Bronchial epithelial cell (primary cell): ENCODE data around the gene SYTL5. TPM values are rescaled to one million over a fixed set of nuclear protein-coding genes. Genes with fewer than 3 reads are reported as not detected.

Source experiments
- DNase-seq: peaks from one replicate; pipeline ENCODE4 v3.0.0-alpha.2; 2010; ENCODE audit warnings: low read depth
- FAIRE-seq: peaks from 2 replicates; lab custom pipeline; 2011; peaks lifted over from hg19 to GRCh38; lab: Jason Lieb, UNC
- H3K27me3 ChIP-seq: 2 replicates; pipeline ENCODE4 v1.5.1; 2011; ENCODE audit warnings: low read length; ENCODE audit not compliant: control insufficient read depth, insufficient read depth
- H3K36me3 ChIP-seq: 2 replicates; pipeline ENCODE4 v1.5.1; 2011; ENCODE audit warnings: low read length; ENCODE audit not compliant: control insufficient read depth, insufficient read depth
- H3K4me3 ChIP-seq: 2 replicates; pipeline ENCODE4 v1.5.1; 2011; ENCODE audit warnings: mild to moderate bottlenecking, low read depth, low read length, control low read depth
- CTCF ChIP-seq: IDR thresholded peaks from 2 replicates; pipeline ENCODE4 v1.5.1; 2011; ENCODE audit warnings: mild to moderate bottlenecking, moderate library complexity, low read length, control low read depth, inconsistent platforms; ENCODE audit not compliant: insufficient read depth, severe bottlenecking
- total RNA-seq: library from RNA; depleted of rRNA; stranded (reverse); fragments of >200 nt; gene quantifications from 2 replicates; pipeline ENCODE4 v1.2.1, GENCODE V29; 2014

The SYTL5 gene
- total RNA-seq, 1 donor from 2014 or later, result 1.3 TPM

DNA sequence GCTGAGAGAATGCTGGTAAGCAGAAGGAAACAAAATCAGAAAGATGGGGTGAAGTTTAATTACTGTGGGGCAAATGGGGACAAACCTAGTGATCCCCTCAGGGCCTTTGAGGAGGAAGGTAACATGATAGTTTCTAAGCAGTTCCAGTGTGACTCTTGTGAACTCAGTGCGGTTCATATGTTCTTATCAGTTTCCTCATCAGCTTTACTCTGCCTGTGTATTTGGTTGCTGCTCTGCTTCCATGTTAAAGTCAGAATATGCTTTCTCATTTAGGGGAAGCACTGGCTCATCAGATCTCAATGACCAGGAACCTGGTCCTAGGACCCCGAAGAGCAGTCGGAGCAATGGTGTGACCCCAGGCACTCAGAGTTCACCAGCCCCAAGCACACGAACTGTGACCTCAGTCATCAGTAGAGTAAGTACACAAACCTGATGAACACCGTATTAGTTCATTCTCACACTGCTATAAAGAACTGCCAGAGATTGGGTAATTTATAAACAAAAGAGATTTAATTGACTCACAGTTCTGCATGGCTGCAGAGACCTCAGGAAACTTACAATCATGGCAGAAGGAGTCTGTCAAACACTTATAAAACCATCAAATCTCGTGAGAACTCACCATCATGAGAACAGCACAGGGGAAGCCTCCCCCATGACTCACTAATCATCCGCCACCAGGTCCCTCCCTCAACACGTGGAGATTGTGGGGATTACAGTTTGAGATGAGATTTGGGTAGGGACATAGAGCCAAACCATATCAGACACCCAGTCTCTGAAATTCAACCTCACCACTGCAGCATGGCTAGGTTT lies 83.0 kb downstream of the SYTL5 start:
- peak; percentile 17 for DNase-seq
- no peaks in the 10 kb centered on the region for H3K36me3 ChIP-seq
- FAIRE-seq, result no peak
- TF ChIP-seq CTCF, result no peak
- H3K27me3 ChIP-seq, result no peaks in the 10 kb centered on the region
- no peak overlapping the region for H3K4me3 ChIP-seq

GRCh38 chrX:38095971-38096529 lies 89.7 kb downstream of the SYTL5 start:
- FAIRE-seq (no peak), DNase-seq (peak; percentile 71)
- no peaks in the 10 kb centered on the region for H3K27me3 ChIP-seq
- no peak for TF ChIP-seq CTCF
- no peak overlapping the region for H3K4me3 ChIP-seq
- H3K36me3 ChIP-seq, result no peaks in the 10 kb centered on the region

DNA sequence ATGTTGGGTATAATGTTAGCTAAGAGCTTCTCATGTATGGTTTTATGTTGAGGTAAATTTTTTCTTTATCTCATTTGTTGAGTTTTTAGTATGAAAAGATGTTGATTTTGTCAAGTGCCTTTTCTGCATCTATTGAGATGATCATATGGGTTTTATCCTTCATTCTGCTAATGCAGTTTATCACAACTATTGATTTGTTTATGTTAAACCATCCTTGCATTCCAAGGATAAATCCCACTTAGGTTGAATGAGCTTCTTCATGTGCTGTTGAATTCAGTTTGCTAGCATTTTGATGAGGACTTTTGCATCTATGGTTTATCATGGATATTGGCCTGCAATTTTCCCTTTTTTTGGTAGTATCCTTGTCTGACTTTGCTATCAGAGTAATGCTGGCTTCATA lies 93.3 kb downstream of the SYTL5 start:
- DNase-seq (no peak), FAIRE-seq (no peak)
- Histone ChIP-seq H3K27me3 (no peaks in the 10 kb centered on the region), H3K4me3 (no peak overlapping the region), H3K36me3 (no peaks in the 10 kb centered on the region)
- TF ChIP-seq CTCF, result no peak

- Histone ChIP-seq H3K36me3 (no peaks in the 10 kb centered on the region), H3K27me3 (no peaks in the 10 kb centered on the region), H3K4me3 (no peak overlapping the region)
- FAIRE-seq, result no peak
- no peak for TF ChIP-seq CTCF
- DNase-seq, result no peak
Measured at GRCh38 chrX:38102240-38102639, 95.9 kb downstream of the SYTL5 start.

- DNase-seq (peak; percentile 33), FAIRE-seq (no peak)
- Histone ChIP-seq H3K4me3 (no peak overlapping the region), H3K27me3 (no peaks in the 10 kb centered on the region), H3K36me3 (no peaks in the 10 kb centered on the region)
- TF ChIP-seq CTCF, result no peak
Measured at GRCh38 chrX:38102875-38103274, 96.5 kb downstream of the SYTL5 start.
